Measurements from ENCODE around the gene NKX1-1.
"Not testable (repeated sequence)": the region's sequence is repeated elsewhere in the genome, so short reads cannot be mapped to it uniquely, and the experiment has no call there.

The NKX1-1 gene

GRCh38 chr4:1406394-1406980 is at the start of gene NKX1-1:
TSS of gene NKX1-1 (minus strand) at chr4:1406442. CDS start at chr4:1406442, 0 bp downstream.
- DNase-seq (ENCODE audit: low read depth in 2 of 2), result no peak

- DNase-seq (ENCODE audit: low read depth in 2 of 2), result no peak
Observed at GRCh38 chr4:1453731-1454130, 47.5 kb upstream of the NKX1-1 start.

GRCh38 chr4:1452431-1453051 is 46.3 kb upstream of the NKX1-1 start:
- no peak for DNase-seq (ENCODE audit: low read depth in 2 of 2)

- no peak for DNase-seq (ENCODE audit: low read depth in 2 of 2)
Observed at GRCh38 chr4:1451752-1452122, 45.5 kb upstream of the NKX1-1 start.

GRCh38 chr4:1451106-1451751 is 45.0 kb upstream of the NKX1-1 start:
- DNase-seq (ENCODE audit: low read depth in 2 of 2), result no peak

GRCh38 chr4:1449833-1450741 is 43.8 kb upstream of the NKX1-1 start:
- no peak for DNase-seq (ENCODE audit: low read depth in 2 of 2)

GRCh38 chr4:1449475-1449832 is 43.2 kb upstream of the NKX1-1 start:
- DNase-seq (ENCODE audit: low read depth in 2 of 2), result no peak

- no peak for DNase-seq (ENCODE audit: low read depth in 2 of 2)
Observed at GRCh38 chr4:1448589-1449420, 42.6 kb upstream of the NKX1-1 start.

GRCh38 chr4:1447676-1448588 is 41.7 kb upstream of the NKX1-1 start:
- no peak for DNase-seq (ENCODE audit: low read depth in 2 of 2)

- no peak for DNase-seq (ENCODE audit: low read depth in 2 of 2)
Observed at GRCh38 chr4:1446502-1447386, 40.5 kb upstream of the NKX1-1 start.

- DNase-seq (ENCODE audit: low read depth in 2 of 2), result no peak
Observed at GRCh38 chr4:1445716-1446445, 39.6 kb upstream of the NKX1-1 start.

GRCh38 chr4:1443688-1444172 is 37.5 kb upstream of the NKX1-1 start:
- DNase-seq (ENCODE audit: low read depth in 2 of 2), result not testable (repeated sequence)

GRCh38 chr4:1427010-1427409 is 20.8 kb upstream of the NKX1-1 start:
- no peak for DNase-seq (ENCODE audit: low read depth in 2 of 2)

GRCh38 chr4:1421657-1422056 is 15.4 kb upstream of the NKX1-1 start:
- no peak for DNase-seq (ENCODE audit: low read depth in 2 of 2)

GRCh38 chr4:1419708-1420107 is 13.5 kb upstream of the NKX1-1 start:
- no peak for DNase-seq (ENCODE audit: low read depth in 2 of 2)

- DNase-seq (ENCODE audit: low read depth in 2 of 2), result no peak
Observed at GRCh38 chr4:1418494-1419285, 12.4 kb upstream of the NKX1-1 start.

- DNase-seq (ENCODE audit: low read depth in 2 of 2), result no peak
Observed at GRCh38 chr4:1417522-1418390, 11.5 kb upstream of the NKX1-1 start.
